DOHH2 (cell line): ENCODE data around the gene CSMD2.

Source experiments
- H3F3A ChIP-seq: fragments of 200-600 bp; sonication (generic), shearing (Covaris generic); 2 replicates; pipeline ENCODE4 v1.6.0; 2016; ENCODE audit warnings: antibody characterized with exemption, mild to moderate bottlenecking; ENCODE audit not compliant: control insufficient read depth, insufficient read depth
- H3K27ac ChIP-seq: fragments of 200-600 bp; sonication (generic); 2 replicates; pipeline ENCODE4 v1.5.1; 2014; ENCODE audit warnings: low read depth, mild to moderate bottlenecking, low read length, moderate library complexity
- H3K27me3 ChIP-seq: fragments of 200-600 bp; sonication (generic); 2 replicates; pipeline ENCODE4 v1.6.1; 2014; ENCODE audit warnings: mild to moderate bottlenecking, low read length, mixed read lengths; ENCODE audit not compliant: control insufficient read depth
- H3K36me3 ChIP-seq: fragments of 200-600 bp; sonication (generic); 2 replicates; pipeline ENCODE4 v1.6.1; 2014; ENCODE audit warnings: mild to moderate bottlenecking, low read length, moderate library complexity, mixed read lengths; ENCODE audit not compliant: control insufficient read depth
- H3K4me1 ChIP-seq: fragments of 200-600 bp; sonication (generic); 2 replicates; pipeline ENCODE4 v1.6.1; 2014; ENCODE audit warnings: mild to moderate bottlenecking, low read length, mixed read lengths; ENCODE audit not compliant: control insufficient read depth
- H3K4me2 ChIP-seq: fragments of 200-600 bp; sonication (generic); 2 replicates; pipeline ENCODE4 v1.6.0; 2014; ENCODE audit warnings: mild to moderate bottlenecking, low read length, moderate library complexity
- H3K4me3 ChIP-seq: fragments of 200-600 bp; sonication (generic); 2 replicates; pipeline ENCODE4 v1.5.1; 2014; ENCODE audit warnings: mild to moderate bottlenecking, low read length, mixed read lengths
- H3K79me2 ChIP-seq: fragments of 200-600 bp; sonication (generic); 2 replicates; pipeline ENCODE4 v1.6.1; 2014; ENCODE audit warnings: mild to moderate bottlenecking, low read length, mixed read lengths; ENCODE audit not compliant: control insufficient read depth
- H3K9me2 ChIP-seq: fragments of 200-600 bp; sonication (generic); replicated peaks from 2 replicates; pipeline ENCODE4 v1.6.1; 2014; ENCODE audit warnings: mild to moderate bottlenecking, low read length, mixed read lengths; ENCODE audit not compliant: control insufficient read depth
- H3K9me3 ChIP-seq: fragments of 200-600 bp; sonication (generic); 2 replicates; pipeline ENCODE4 v1.6.1; 2014; ENCODE audit warnings: antibody characterized with exemption, low read length, mixed read lengths; ENCODE audit not compliant: control insufficient read depth, insufficient read depth
- H4K20me1 ChIP-seq: fragments of 200-600 bp; sonication (generic); 2 replicates; pipeline ENCODE4 v1.6.0; 2014; ENCODE audit warnings: low read depth, mild to moderate bottlenecking, antibody characterized with exemption, low read length, moderate library complexity; ENCODE audit not compliant: control insufficient read depth, insufficient read depth
- EZH2phosphoT487 ChIP-seq: fragments of 200-600 bp; sonication (generic); IDR thresholded peaks from 2 replicates; pipeline ENCODE4 v1.6.1; 2017; ENCODE audit warnings: borderline replicate concordance, mild to moderate bottlenecking, antibody characterized with exemption, low read length, moderate library complexity, mixed read lengths
- TF ChIP-seq, protein P1 (sequence below): fragments of 200-600 bp; sonication (generic); IDR thresholded peaks from one replicate; pipeline ENCODE4 v1.5.1; 2014; ENCODE audit warnings: antibody characterized with exemption, mild to moderate bottlenecking, low read depth, low read length; ENCODE audit not compliant: poor library complexity, severe bottlenecking

Gene CSMD2

DNA sequence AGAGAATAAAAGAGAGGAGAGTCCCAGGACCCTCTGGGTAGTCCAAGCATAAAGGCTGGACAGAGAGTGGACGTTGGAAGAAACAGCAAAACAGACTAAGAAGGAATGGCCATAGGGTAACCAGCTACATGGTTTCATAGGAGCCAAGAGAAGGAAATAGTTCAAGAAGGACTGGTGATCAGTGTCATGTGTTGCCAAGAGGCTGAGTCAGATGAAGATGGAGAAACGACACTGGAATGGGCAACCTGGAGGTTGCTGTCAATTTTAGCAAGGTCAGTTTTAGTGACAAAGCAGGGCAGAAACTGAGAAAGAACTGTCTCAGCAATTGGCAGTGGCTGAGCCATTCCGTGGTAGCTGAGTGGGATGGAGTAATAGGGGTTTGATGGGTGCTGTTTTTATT lies 259.8 kb downstream of the CSMD2 start:
- H3K36me3 ChIP-seq: no peaks in the 10 kb centered on the region
- no peak overlapping the region for H3K4me3 ChIP-seq
- no peak overlapping the region for H3K27ac ChIP-seq
- peaks cover 19% of the 10 kb centered on the region for H3K4me1 ChIP-seq
- no peak overlapping the region for H3K4me2 ChIP-seq
- no peaks in the 10 kb centered on the region for H3K79me2 ChIP-seq
- H3K9me3 ChIP-seq: no peaks in the 10 kb centered on the region
- H3K9me2 ChIP-seq: no peaks in the 10 kb centered on the region
- no peak for TF ChIP-seq EZH2phosphoT487
- TF ChIP-seq, protein P1, sequence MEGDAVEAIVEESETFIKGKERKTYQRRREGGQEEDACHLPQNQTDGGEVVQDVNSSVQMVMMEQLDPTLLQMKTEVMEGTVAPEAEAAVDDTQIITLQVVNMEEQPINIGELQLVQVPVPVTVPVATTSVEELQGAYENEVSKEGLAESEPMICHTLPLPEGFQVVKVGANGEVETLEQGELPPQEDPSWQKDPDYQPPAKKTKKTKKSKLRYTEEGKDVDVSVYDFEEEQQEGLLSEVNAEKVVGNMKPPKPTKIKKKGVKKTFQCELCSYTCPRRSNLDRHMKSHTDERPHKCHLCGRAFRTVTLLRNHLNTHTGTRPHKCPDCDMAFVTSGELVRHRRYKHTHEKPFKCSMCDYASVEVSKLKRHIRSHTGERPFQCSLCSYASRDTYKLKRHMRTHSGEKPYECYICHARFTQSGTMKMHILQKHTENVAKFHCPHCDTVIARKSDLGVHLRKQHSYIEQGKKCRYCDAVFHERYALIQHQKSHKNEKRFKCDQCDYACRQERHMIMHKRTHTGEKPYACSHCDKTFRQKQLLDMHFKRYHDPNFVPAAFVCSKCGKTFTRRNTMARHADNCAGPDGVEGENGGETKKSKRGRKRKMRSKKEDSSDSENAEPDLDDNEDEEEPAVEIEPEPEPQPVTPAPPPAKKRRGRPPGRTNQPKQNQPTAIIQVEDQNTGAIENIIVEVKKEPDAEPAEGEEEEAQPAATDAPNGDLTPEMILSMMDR: no peak
- no peaks in the 10 kb centered on the region for H4K20me1 ChIP-seq
- H3F3A ChIP-seq: no peaks in the 10 kb centered on the region
- H3K27me3 ChIP-seq: 0 out of 2 replicates have a peak, but pooled peaks cover 5% of the 10 kb centered on the region

DNA sequence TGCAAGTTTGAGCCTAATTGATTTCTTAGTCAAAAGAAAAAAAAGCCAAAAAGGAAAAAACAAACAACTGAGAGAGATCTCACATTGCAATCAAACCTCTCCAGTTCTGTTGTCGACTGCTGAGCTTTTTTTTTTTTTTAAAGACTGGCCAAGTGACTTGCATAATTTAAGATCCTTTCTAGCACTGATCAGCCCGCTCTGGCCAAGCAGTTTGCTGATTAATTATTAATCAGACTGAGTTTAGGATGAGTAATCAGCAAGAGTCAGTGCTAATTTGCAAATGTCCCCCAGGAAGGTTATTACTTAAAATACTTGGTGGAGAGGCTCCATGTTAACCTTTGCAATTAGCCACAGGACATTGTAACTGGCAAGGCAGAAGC lies 261.8 kb downstream of the CSMD2 start:
- H3K4me3 ChIP-seq: peak overlapping the region; percentile 10; the same call in 1 of the 2 replicates
- H3K9me2 ChIP-seq: no peaks in the 10 kb centered on the region
- H3K79me2 ChIP-seq: no peaks in the 10 kb centered on the region
- H3K4me1 ChIP-seq: peaks cover 19% of the 10 kb centered on the region
- 0 out of 2 replicates have a peak, but pooled peaks cover 5% of the 10 kb centered on the region for H3K27me3 ChIP-seq
- TF ChIP-seq, protein P1: no peak
- no peak for TF ChIP-seq EZH2phosphoT487
- no peaks in the 10 kb centered on the region for H3K36me3 ChIP-seq
- H3K9me3 ChIP-seq: no peaks in the 10 kb centered on the region
- H4K20me1 ChIP-seq: no peaks in the 10 kb centered on the region
- no peaks in the 10 kb centered on the region for H3F3A ChIP-seq
- H3K4me2 ChIP-seq: peak overlapping the region; percentile 38
- no peak overlapping the region for H3K27ac ChIP-seq

DNA sequence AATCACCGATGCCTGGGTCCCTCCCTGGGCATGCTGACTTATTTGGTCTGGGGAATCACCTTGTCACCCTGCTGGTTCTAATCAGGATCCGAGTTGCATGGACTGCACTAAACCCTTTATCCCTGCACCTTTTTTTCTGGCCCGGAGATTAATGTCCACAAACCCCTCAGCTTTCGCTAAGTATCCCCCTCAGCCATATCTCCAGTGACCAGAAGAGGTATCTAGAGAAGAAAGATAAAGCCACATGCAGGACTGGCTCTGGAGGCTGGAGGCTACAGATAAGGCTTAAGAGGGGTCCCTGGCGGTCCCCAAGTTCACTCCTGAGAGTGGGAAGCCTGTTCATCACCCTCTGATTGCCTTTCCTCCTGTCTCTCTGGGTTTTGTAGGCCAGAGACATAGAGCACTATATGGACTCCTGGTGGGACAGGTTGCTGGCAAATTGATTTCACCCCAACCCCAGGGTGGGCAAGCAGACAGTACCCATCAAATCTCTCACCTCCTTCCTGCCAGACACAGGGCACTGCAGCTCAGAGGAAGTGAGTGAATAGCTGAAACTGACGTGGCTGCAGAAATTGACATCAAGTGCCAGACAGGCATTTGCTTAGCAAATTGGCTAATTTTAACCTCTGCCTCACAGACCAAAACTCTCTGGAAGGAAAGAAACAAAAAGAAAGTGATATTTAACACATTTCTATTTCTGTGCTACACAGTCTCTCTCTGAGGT lies 262.4 kb downstream of the CSMD2 start:
- Histone ChIP-seq H3K4me1 (peaks cover 19% of the 10 kb centered on the region), H3K79me2 (no peaks in the 10 kb centered on the region), H3K27me3 (0 out of 2 replicates have a peak, but pooled peaks cover 5% of the 10 kb centered on the region), H3K36me3 (no peaks in the 10 kb centered on the region), H3K4me3 (no peak overlapping the region), H3K9me2 (no peaks in the 10 kb centered on the region), H3F3A (no peaks in the 10 kb centered on the region), H3K4me2 (peak overlapping the region; percentile 38), H3K27ac (no peak overlapping the region), H4K20me1 (no peaks in the 10 kb centered on the region), H3K9me3 (no peaks in the 10 kb centered on the region)
- no peak for TF ChIP-seq EZH2phosphoT487
- TF ChIP-seq, protein P1: no peak
